Measurements from ENCODE around the gene ADGRF1.

DNA sequence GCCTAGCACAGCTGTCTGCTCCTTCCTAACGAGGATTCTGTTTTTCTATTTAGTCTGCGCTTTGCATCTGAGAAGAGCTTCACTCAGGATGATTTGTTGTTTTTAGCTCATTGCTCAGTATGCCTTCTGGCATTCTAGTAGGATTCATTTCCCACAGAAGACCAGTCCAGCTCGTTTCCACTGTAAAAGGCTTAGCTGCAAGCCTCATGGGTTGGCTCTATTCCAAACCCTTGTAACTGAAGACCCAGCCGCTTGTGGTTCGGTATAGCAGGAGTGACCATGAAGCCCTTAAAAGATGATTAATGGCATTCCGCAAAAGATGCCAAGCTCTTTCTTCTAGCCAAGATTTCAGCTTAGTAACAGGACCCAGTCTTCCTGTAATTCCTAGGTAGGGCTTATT is 7.2 kb downstream of the ADGRF1 start:
- TF ChIP-seq, protein P1, sequence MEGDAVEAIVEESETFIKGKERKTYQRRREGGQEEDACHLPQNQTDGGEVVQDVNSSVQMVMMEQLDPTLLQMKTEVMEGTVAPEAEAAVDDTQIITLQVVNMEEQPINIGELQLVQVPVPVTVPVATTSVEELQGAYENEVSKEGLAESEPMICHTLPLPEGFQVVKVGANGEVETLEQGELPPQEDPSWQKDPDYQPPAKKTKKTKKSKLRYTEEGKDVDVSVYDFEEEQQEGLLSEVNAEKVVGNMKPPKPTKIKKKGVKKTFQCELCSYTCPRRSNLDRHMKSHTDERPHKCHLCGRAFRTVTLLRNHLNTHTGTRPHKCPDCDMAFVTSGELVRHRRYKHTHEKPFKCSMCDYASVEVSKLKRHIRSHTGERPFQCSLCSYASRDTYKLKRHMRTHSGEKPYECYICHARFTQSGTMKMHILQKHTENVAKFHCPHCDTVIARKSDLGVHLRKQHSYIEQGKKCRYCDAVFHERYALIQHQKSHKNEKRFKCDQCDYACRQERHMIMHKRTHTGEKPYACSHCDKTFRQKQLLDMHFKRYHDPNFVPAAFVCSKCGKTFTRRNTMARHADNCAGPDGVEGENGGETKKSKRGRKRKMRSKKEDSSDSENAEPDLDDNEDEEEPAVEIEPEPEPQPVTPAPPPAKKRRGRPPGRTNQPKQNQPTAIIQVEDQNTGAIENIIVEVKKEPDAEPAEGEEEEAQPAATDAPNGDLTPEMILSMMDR (IDR thresholded peaks at IDR 0.05; ENCODE audit: low read depth, low read length, poor library complexity, severe bottlenecking), result no peak
- no peak for TF ChIP-seq EZH2phosphoT487 (IDR thresholded peaks at IDR 0.05; ENCODE audit: borderline replicate concordance, low read length)

Data from DOHH2 (cell line).